GM10266 (cell line): Measurements from ENCODE around the gene KLK6.

ENCODE experiments used
- DNase-seq: peaks from one replicate; pipeline ENCODE4 v3.0.0; 2012; ENCODE audit errors: extremely low spot score
- TF ChIP-seq, protein P1 (sequence below): IDR thresholded peaks from 2 replicates; pipeline ENCODE4 v1.5.1; 2012; ENCODE audit warnings: mild to moderate bottlenecking, low read depth; ENCODE audit not compliant: control insufficient read depth, insufficient read depth; ENCODE audit errors: missing control alignments

The KLK6 gene

GRCh38 chr19:50949861-50950260 lies 19.5 kb downstream of the KLK6 start:
- DNase-seq, result no peak
- TF ChIP-seq, protein P1, sequence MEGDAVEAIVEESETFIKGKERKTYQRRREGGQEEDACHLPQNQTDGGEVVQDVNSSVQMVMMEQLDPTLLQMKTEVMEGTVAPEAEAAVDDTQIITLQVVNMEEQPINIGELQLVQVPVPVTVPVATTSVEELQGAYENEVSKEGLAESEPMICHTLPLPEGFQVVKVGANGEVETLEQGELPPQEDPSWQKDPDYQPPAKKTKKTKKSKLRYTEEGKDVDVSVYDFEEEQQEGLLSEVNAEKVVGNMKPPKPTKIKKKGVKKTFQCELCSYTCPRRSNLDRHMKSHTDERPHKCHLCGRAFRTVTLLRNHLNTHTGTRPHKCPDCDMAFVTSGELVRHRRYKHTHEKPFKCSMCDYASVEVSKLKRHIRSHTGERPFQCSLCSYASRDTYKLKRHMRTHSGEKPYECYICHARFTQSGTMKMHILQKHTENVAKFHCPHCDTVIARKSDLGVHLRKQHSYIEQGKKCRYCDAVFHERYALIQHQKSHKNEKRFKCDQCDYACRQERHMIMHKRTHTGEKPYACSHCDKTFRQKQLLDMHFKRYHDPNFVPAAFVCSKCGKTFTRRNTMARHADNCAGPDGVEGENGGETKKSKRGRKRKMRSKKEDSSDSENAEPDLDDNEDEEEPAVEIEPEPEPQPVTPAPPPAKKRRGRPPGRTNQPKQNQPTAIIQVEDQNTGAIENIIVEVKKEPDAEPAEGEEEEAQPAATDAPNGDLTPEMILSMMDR, result no peak

GRCh38 chr19:50947123-50947522 lies 22.3 kb downstream of the KLK6 start:
- no peak for DNase-seq
- TF ChIP-seq, protein P1, result no peak

DNA sequence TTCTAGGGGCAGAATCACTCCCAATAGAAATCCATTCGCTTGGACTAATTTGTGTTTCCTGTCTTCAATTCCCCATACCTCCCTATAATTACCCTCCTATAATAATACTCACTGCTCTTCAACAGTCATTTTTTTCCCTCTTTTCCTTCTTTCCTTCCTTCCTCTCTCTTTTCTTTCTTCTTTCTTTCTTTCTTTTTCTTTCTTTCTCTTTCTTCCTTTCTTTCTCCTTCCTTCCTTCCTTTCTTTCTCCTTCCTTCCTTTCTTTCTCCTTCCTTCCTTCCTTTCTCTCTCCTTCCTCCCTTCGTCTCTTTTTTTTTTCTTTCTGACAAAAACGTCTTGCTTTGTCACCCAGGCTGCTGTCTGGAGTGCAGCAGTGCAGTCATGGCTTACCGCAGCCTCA lies 24.6 kb downstream of the KLK6 start:
- TF ChIP-seq, protein P1, result no peak
- no peak for DNase-seq

GRCh38 chr19:50943074-50943828 lies 26.1 kb downstream of the KLK6 start:
- TF ChIP-seq, protein P1, result no peak

DNA sequence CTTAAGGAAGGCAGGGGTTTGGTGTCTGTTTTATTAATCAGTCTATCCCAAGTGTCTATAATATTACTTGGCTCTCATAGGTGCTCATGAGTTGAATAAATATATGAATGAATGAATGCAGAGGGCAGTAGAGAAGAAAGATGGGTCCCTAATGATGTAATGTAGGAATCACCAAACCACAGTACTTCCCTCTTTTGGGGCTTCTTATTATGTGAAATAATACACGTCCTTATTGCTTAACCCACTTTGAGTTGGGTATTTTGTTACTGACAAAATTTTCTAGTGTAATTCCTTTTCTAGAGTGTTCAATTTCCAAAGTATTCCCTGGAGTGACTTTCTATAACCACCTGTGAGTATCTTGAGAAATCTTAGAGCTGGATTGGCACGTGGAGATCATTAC lies 29.8 kb downstream of the KLK6 start:
- DNase-seq, result no peak
- TF ChIP-seq, protein P1, result no peak

More at GRCh38 chr19:50943074-50943828, 26.1 kb downstream of the KLK6 start:
- no peak for DNase-seq

- no peak for DNase-seq
- TF ChIP-seq, protein P1, result no peak
These were observed 35.8 kb downstream of the KLK6 start for GRCh38 chr19:50933640-50934039.

DNA sequence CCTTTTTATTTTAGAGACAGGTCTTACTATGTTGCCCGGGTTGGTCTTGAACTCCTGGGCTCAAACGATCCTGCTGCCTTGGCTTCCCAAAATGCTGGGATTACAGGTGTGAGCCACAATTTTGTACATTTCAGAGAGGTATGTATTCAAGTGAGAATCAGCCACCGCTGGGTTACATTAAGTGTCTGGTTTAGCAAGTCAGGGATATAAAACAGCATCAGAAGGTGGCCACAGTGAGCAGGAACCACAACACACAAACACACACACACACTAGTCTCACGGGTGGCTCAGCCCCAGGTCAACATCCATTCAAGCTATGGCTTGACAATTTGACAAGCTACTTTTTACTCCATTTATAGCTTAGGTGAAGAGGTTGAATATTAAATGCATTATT lies 36.7 kb downstream of the KLK6 start:
- no peak for DNase-seq
- TF ChIP-seq, protein P1, result no peak
